NCI-H128 (cell line): ENCODE measurements around the gene CCDC3.
"Not testable (repeated sequence)": the region's sequence is repeated elsewhere in the genome, so short reads cannot be mapped to it uniquely, and the experiment has no call there.

Experiments used
- DNase-seq: peaks from one replicate; lab custom pipeline; 2025; ENCODE audit not compliant: unreplicated experiment; lab: John Stamatoyannopoulos, UW

CCDC3 gene

GRCh38 chr10:13001887-13002212 is 337 bp upstream of the CCDC3 start:
- DNase-seq, result no peak

- no peak for DNase-seq
Observed at GRCh38 chr10:13000431-13000830, 1.1 kb downstream of the CCDC3 start.

GRCh38 chr10:12999849-13000248 is 1.7 kb downstream of the CCDC3 start:
- no peak for DNase-seq

GRCh38 chr10:12995425-12995861 is 6.1 kb downstream of the CCDC3 start:
- DNase-seq, result no peak

GRCh38 chr10:12993595-12993994 is 7.9 kb downstream of the CCDC3 start:
- DNase-seq, result no peak

GRCh38 chr10:12985347-12985746 is 16.2 kb downstream of the CCDC3 start:
- DNase-seq, result no peak

GRCh38 chr10:12984165-12984747 is 17.3 kb downstream of the CCDC3 start:
- DNase-seq, result no peak

- not testable (repeated sequence) for DNase-seq
Observed at GRCh38 chr10:12983568-12983967, 17.9 kb downstream of the CCDC3 start.

- no peak for DNase-seq
Observed at GRCh38 chr10:12981570-12981969, 19.9 kb downstream of the CCDC3 start.

- DNase-seq, result no peak
Observed at GRCh38 chr10:12980713-12981306, 20.7 kb downstream of the CCDC3 start.

- no peak for DNase-seq
Observed at GRCh38 chr10:12980102-12980661, 21.3 kb downstream of the CCDC3 start.

GRCh38 chr10:12978891-12979290 is 22.6 kb downstream of the CCDC3 start:
- DNase-seq, result no peak

- DNase-seq, result no peak
Observed at GRCh38 chr10:12975906-12976305, 25.6 kb downstream of the CCDC3 start.

- DNase-seq, result no peak
Observed at GRCh38 chr10:12975266-12975665, 26.2 kb downstream of the CCDC3 start.

- DNase-seq, result no peak
Observed at GRCh38 chr10:12974491-12975199, 26.9 kb downstream of the CCDC3 start.

- DNase-seq, result no peak
Observed at GRCh38 chr10:12974078-12974477, 27.4 kb downstream of the CCDC3 start.

GRCh38 chr10:12973149-12973718 is 28.3 kb downstream of the CCDC3 start:
- no peak for DNase-seq

GRCh38 chr10:12972146-12972545 is 29.4 kb downstream of the CCDC3 start:
- no peak for DNase-seq

- no peak for DNase-seq
Observed at GRCh38 chr10:12971001-12971788, 30.3 kb downstream of the CCDC3 start.

GRCh38 chr10:12969951-12970350 is 31.6 kb downstream of the CCDC3 start:
- DNase-seq, result no peak

GRCh38 chr10:12966067-12966466 is 35.4 kb downstream of the CCDC3 start:
- DNase-seq, result no peak
